HL-60 (cell line): Measurements from ENCODE around the gene TESPA1.

ENCODE experiments used
- CTCF ChIP-seq: IDR thresholded peaks from one replicate; pipeline ENCODE4 v1.5.1; 2011; ENCODE audit warnings: low read length, control low read depth, inconsistent platforms; ENCODE audit not compliant: insufficient read depth
- GABPA ChIP-seq: IDR thresholded peaks from 2 replicates; pipeline ENCODE4 v1.6.1; 2012; ENCODE audit warnings: low read depth
- POLR2AphosphoS5 ChIP-seq: IDR thresholded peaks from 2 replicates; pipeline ENCODE4 v1.6.1; 2012; ENCODE audit warnings: low read depth
- REST ChIP-seq: IDR thresholded peaks from 2 replicates; pipeline ENCODE4 v1.6.1; 2012; ENCODE audit warnings: low read depth; ENCODE audit not compliant: insufficient replicate concordance
- SPI1 ChIP-seq: IDR thresholded peaks from 2 replicates; pipeline ENCODE4 v1.6.1; 2012; ENCODE audit warnings: low read depth, mild to moderate bottlenecking, borderline replicate concordance

DNA sequence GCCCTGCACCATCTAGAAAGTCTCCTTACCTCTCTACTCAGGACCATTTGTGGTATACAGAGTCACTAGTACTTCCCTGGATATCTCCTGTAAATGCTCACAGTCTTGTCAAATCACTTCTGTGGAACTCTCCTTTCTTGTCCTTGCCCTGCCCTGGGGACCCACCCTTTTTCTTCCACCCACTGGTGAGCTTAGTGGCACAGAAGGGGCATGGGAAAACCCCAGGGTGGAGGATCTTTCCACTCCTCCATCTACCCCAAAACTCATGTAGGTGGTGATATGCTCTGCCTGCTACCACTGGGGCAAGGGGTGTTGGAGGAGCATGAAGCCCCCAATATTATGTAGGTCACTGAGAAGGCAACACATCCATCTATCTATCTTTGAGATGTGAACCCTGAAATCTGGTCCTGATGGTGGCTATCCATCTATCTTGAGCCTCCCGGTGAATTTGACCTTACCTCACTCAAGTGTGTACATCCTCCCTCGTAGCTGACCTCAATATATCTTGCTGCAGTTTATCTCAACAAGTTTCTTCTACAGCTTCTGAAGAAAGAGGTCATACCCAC lies 943 bp downstream of the TESPA1 start:
- no peak for TF ChIP-seq CTCF
- TF ChIP-seq POLR2AphosphoS5: no peak
- TF ChIP-seq REST: no peak
- no peak for TF ChIP-seq GABPA
- TF ChIP-seq SPI1: no peak
